Hematopoietic multipotent progenitor cell treated with erythropoietin and hydrocortisone succinate and interleukin-3 and kit ligand, for 8 days (in vitro differentiated cells): ENCODE measurements around the gene DRD2.

Experiments used
- DNase-seq: peaks from one replicate; pipeline ENCODE4 v3.0.0-alpha.2; 2015

The DRD2 gene

DNA sequence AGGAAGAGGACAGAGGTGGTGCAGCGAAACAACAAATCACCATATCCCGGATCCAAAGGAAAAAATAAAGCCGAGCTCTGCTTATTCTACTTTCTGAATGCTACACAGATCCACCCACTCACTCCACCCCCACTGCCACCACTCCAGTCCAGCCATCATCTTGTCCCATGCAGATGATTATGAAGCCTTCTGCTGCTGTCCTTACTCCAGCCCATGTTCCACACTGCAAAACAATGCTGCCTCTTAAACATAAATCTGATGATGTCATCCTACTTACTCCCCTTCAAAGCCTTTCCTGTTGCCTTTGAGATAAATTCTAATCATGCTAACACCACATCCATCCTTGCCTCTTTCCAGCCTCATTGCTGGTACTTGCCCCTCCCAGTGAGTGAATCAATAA lies 6.5 kb upstream of the DRD2 start:
- DNase-seq, result no peak

DNA sequence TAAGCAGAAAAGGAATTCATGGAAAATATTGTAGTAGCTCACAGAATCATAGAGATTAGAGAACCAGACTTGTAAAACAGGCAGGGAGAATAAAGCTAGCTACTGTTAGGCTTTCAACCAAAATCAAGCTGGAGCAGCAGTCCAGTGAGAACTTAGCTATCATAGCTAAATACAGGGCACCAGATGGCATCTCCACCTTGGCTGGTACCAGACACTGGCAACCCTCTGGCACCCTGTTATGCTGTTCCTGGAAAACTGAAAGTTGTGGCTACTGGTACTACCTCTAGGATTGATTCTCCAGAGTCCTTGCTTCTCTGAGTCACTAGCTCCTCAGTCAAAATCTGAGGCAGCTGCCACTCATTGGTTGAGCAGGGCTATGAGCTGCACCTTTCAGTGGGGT lies 6.0 kb upstream of the DRD2 start:
- no peak for DNase-seq

DNA sequence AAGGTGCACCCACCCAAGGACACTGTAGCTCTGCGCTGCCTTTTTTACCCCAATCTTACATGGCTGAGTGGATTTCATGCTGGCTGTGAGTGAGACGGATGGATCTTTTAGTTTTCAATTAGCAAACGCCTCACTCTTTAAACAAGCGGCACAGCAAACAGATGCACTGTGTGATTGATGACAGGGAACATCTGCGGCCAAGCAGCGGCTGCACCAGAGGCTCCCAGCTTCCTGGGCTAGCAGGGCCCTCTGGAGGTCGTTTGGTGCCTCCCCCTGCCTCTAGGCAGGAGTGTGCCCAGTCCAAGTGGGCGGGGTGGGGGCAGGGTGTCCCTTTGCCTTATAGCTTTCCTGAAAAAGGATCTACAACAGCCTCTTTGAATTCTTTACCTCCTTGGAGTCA lies 2.1 kb upstream of the DRD2 start:
- DNase-seq, result no peak

DNA sequence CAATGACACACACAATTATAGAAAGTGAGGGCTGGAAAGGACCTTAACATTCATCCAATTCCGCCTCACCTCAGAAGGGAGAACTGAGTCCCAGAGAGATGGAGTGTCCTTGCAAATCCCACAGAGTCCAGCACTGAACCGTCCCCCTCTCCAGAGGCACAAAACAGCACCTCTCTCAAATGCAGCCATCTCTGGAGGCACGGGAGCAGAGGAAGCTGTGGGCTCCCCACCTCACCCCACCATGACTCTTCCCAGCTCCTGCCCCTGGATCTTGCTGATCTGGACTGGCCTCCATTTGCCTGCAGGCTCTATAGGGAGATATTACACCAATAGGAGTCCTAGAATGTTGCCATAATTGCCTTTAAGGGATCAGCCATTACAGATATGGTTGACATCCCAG lies 1.4 kb upstream of the DRD2 start:
- no peak for DNase-seq

DNA sequence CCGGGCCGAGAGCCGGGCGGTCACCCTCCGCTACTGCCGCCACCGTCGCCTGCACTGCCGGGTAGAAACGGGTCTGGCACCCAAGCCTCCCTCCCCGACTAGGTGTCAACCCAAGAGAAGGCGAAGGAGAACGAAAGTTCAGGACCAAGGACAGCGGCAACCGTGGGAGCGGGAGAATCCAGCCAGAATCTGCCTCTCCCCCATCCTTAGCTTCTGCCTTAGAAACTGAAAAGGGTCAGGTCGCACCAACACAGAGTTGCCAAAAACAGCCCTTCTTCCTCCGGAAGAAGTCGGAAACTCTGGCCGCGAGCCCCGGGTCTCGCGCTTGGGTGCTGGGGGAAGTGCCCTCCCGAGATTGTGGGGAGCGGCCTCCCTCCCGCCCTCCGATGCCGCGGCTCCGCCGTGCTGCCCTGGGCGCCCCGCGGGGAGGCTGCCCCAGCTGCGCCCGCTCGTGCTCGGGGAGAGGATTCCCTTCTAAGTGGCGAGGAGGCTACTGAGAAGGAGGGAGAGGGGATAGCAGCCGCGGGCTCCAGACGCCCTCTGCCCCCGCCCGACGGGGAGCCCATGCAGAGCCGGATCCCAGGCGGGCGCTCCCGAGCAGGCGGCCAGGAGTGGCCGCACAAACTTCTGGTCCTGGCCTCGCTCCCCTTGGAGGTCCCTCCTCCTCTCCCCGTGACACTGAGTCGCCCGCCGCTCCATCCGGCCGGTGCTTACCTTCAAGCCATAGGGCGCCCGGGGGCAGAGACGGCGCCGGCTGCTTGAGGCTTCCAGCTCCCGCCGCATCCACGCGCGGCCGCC lies 637 bp downstream of the DRD2 start:
- peak; percentile 67 for DNase-seq

DNA sequence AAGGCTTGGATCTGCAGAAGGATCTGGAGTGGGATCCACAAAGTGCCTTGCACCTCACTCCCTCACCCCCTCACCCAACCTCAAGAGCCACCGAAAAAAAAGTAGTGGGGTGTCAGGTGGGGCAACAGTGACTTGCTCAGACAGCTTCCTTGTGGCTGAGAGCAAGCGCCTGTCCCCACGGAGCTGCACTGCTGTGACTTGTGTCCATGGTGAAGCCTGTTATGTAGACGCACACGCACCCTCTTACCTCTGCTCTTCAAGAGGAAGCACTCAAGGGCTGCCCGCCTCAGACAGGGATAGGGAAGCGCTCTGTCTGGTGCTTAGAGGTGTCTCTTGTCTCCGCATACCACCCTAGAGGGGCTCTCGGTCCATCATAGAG lies 1.2 kb downstream of the DRD2 start:
- no peak for DNase-seq

DNA sequence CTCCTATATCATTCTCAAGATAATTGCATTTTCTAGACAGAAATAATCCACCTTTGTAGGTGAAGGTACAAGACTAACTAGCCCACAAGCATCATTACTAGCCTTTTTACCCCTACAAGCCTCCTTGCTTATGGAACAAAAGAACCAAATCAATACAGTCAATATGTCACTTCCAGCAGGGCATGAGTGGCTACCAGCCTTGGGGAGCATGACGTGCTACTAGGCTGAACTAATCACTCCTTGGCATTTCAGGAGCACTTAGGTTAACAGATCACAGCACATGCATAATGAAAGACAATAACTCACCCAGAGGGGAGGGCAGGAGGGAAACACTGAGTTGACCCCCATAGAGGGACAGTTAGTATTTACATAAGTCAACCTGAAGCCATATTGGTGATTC lies 2.7 kb downstream of the DRD2 start:
- DNase-seq, result no peak

DNA sequence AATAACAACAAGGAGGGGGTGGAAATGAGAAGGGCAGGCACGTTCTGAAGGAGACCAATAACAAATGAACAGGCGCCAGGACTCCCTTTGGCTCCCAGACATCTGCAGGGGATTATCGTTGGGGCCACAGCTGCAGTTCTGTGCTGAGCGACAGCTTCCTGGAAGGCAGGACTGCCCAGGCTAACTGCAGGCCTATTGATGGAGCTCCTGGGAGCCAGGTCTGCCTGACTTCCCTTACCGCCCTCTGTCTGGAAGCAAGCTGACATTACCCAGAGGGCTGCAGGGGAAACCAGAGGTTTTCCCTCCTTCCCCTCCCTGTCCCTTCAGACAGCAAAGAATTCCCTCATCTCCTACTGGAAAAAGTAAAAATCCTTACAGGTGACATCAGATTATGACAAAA lies 5.0 kb downstream of the DRD2 start:
- DNase-seq, result no peak

DNA sequence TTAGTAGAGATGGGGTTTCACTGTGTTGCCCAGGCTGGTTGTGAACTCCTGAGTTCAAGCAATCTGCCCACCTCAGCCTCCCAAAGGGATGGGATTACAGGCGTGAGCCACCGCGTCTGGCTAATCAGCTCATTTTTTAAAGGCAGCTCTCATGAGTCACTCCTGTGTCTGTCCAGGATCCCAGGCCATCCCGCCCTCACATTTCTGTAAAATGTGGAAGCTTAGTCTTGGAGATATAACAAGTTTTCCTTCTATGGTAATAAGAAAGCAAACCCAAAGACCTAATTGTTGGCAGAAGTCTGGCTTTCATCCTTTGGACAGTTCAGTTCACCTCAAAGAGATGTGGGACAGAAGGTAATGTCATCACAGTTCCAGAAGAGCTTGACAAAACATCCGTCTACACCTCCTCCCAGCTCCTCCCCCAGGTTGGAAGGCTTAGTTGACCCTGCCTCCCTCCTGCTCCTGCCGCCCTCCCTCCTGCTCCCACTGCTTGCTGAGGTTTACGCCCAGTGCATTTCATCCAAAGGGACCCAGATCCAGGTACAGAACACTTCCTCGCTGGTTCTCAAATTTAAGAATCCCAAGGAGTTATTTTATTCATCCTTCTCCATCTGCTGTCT lies 6.4 kb downstream of the DRD2 start:
- no peak for DNase-seq

DNA sequence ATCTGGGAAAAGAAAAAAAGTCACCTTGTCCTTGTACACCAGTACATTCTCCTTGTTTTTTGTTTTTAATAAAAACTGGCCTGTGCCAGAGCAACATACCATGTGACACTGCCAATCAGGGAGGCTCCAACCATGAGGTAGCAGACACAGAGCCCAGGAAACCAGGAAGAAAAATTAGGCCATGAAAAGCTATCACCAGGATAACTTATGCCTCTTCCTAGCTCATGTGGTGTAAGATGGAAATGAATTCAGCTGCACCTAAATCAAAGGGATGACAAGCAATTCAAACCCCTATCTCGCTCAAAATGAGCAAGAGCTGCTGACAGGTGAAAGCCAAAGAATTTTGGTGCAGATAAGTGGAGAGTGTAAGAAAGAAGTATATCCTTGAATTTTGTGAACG lies 7.7 kb downstream of the DRD2 start:
- no peak for DNase-seq

DNA sequence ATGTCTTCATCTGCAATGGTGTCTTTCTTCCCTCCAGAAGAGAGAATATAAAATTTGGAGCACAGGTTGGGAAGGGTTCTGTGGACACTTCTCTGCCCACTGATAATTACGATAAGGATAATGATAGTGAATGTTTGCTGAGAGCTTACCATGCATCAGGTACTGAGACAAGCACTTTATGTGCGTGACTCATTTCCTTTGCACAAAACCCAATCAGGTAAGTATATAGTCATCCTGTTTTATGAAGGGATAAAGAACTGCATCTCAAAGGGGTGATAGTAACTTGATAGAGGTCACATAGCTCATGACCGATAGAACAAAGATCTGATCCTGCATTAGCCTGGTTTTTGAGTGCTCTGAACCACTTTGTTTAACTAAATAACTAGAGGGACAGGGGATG lies 9.4 kb downstream of the DRD2 start:
- DNase-seq, result no peak

DNA sequence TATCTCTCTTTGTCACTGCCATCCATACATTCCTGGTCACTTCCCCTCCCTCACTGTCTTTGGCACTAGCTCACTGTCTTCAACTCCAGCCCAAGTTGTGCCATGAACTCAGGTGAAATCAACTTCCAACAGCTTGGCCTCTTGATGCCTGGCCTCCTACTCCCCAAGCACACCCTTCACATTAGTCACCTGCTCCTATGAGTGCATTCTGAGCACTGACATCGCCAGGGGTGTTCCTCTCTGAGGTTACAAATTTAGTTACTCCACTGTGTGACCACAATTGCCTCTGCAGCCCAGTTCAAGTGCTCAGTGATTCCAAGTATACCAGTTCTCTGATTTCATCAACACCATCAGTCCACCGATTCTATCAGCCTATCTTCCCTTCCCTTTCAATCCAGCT lies 10.8 kb downstream of the DRD2 start:
- DNase-seq, result no peak

DNA sequence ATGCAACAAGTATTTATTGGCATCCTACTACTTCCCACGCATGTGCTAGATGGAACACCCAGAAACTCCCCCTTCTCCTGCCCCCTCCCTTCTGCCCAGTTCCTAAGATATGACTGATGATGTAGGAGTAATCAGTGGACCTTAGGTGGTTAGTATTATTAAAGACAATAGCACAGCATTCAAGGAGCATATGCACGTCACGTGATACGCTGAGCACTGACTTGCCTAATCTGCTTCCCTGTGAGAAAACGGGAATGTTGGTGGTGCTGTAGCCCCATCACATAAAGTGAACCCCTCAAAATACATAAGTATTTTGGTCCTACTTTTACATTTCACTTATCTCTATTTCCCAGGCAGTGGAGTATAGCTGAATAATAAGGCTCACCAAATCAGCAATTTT lies 12.4 kb downstream of the DRD2 start:
- no peak for DNase-seq

DNA sequence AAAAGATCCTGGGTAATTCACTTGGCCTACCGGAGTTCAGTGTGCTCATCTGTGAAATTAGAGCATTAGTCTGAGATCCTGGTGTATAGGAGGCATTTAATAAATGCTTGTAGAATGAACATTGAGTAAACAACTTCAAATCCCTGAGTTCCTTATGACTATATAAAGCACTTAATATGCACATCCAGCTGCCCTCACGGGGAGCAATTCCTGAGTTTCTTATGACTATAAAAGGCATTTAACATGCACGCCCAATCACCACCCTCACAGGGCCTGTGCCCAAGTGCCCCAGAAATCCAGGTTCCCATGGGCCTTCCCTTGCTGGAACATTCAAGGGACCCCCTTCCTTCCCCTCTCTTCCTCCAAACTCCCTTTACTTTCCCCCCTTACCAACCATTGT lies 13.6 kb downstream of the DRD2 start:
- no peak for DNase-seq

DNA sequence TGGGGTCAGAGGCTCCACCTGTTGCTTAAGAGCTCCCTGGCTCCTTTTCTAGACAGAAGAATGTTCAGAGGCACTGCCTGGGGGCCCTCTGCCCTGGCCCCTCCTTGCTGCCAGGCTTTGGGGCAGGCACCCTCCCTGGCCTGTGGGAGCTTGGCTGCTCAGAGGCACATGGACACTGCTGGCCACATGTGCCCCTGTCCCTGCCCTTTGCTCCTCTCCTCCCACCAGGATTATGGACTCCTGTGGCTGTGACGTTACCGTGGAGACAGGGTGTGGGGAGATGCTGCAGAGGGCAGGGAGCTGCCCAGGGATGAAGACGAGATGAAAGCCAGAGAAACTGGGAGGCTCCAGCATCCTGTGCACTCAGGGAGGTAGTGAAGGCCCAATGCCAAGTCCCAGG lies 14.7 kb downstream of the DRD2 start:
- no peak for DNase-seq

DNA sequence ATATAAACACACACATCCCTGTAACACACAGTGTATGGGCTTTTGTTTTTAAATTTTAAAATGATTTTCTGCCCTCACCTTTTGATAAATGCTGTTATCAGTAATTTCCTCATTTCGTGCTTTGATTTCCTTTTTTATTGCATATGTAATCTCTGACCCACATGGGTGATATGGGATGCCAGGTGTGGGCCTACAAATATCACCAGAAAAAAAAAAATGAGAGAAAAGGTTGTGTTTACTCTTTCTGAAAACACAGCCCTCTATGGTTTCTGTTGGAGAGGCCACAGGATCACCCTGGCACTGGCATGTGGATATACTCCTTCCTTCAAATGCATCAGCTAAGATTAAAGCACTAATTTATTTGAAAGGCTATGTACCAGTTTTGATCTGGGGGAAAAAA lies 17.0 kb downstream of the DRD2 start:
- no peak for DNase-seq

DNA sequence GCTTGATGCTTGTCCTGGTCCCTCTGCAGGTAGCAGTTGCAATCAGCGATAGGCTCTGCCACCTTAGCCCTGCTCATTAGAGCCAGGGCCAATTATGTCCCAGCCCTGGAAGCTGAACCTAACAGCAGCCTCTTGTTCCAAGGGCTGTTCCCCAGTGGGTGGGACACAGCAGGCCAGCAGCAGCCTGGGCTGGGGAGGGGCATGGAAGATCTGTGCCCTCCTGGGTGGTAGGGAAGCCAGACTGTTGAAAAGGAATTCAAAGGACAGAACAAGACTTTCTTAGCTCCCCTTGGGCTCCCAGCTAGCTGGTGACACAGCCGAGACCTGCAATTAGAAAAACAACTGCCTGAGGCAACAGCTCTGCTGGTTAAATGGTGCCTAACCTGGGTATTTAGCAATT lies 17.4 kb downstream of the DRD2 start:
- DNase-seq, result no peak

DNA sequence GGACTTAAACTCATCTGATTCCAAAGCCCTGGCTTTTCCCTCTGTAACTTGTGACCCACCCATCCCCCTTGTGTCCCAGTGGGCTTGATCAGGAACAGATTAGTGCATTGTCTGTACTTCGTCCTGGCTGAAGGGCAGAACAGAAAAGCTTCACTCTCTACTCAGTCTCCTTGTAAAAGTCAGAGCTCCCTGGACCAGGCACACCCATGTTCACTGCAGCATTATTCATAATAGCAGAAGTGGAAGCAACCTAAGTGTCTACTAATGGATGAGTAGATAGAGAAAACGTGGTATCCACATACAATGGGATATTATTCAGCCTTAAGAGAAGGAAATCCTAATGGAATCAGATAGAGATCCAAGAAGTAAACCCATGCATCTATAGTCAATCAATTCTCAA lies 20.7 kb downstream of the DRD2 start:
- DNase-seq, result no peak

DNA sequence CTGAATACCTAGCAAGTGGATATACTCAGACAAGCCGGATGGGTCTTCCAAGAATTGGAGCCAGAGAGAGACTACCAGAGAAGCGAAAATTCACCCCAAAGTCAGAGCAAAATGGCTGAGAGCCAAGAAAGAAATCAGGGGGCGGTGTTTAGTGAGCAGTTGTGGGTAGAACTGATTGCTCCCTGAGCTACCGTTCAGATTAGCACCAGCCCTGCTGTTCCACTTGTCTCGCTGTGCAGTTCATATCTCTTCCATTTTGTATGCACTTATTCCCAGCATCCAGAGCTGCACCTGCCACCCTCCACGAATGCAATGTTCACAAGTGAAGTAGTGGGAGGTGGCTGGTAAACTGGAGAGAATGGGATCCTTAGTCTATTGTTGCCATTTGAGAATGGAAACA lies 25.5 kb downstream of the DRD2 start:
- DNase-seq, result no peak

DNA sequence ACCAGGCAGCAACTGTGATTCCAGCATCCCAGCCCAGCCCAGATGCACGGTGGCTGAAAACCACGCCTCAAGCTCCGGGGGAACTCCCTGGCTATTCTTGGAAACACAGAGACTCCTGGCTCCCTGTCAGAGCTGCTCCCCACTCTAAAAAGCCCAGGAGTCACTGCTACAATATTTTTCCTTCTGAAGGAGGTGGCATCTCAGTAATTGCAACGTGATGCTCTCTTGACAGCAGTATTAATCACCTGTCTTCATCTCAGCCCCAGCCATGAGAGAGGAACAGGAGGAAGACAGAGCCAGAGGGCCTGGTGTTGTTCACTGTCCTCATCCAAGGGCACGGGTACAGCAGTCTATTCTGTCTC lies 26.9 kb downstream of the DRD2 start:
- no peak for DNase-seq

DNA sequence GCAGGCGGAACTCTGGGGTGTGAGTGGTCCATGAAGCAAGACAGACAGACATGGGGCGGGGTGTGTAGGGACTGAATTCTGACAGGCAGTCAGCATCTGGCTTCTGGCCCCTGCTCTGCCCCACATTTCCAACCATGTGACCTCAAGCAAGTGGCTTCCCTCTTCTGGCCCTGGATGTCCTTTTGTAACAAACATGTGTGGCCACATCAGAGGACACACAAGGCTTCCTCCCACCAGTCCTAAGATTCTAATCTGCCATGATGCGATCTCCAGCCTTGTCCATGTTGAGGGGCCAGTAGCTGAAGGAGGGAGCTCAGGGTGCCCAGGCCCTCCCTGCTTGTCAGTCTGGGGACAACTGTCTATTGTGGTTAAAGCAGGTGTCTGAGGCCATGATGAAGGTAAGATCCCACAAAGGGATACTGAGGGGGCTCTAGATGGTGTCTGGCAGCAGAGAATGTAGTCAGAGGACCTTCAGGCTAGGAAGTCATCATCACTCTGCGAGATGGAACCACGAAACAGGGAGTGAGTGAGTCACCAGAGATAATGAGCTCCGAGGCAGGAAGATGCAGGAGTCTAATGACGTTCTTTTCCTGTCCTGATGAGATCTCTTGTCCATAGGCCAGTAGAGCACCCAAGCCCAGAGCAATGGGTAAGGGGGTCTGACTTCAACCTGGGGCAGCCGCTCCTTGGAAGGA lies 27.4 kb downstream of the DRD2 start:
- DNase-seq, result no peak

DNA sequence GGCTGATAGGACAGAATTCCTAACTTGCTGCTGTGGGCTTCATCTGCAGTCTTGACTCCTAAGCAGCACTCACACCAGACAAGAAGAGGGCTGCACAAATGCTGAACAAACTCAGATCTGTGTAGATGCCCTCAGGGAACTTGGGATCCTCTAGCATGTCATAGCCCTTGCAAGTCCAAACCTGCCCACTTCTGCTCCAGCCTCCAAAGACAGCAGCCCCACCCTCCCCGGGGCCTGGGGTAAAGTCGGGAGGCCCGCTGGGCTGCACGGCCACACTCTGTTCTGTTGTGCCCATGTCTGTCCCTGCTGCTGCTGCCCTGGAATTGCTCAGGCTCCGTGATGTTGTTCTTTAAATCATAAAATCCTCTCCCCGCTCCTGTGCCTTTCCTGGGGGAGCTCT lies 28.3 kb downstream of the DRD2 start:
- no peak for DNase-seq

DNA sequence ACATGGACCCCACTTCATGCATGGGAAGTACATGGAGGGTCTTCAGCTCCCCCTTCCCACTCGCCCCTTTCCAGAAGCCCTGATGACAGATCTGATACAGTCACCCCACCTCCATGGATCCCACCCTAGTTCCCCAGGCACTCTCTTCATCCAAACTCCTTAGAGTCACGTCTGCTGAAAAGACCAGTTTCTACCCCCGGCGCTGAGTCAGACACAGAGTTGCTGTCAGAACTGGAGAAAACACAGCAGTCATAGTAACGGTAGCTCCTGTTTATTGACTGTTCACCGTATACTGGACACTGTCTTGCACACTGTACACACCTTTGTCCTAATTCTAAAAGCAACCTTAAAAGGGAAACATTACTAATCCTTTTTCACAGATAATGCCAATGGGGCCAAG lies 29.1 kb downstream of the DRD2 start:
- DNase-seq, result no peak

DNA sequence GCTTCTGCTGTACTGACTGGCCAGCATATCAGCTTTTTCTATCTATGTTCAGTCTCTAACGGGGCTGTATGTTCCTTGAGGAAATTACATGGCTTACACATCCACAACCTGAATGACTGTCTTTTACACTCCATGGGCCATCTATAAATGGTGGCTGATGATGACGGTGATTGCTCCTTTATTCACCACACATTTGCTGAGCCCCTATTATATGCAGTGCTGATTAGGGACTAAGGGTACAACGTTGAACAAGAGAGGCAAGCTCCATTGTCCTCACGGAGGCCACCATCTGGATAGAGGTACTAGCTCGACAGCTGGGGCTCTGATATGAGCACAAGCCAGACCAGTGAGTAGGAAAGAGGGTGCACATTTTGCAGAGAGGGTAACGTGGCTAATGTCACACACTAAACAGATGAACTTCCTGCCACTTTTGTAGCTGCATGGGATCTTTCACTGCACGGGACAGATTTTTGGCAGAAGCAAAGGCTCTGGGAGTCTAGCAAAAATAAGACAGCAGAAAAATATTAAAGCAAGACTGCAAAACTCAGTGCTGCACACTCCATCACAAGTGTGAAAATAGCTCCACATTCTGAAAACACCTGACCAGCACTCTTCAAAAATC lies 30.6 kb downstream of the DRD2 start:
- no peak for DNase-seq
